HG02610 (cell line): ENCODE results near the gene TGFB1I1.
"Not testable (repeated sequence)": the region's sequence is repeated elsewhere in the genome, so short reads cannot be mapped to it uniquely, and the experiment has no call there.

Experiments used
- ATAC-seq: cut with Tn5 transposase; IDR thresholded peaks from one replicate; pipeline ENCODE4 v1.9.1; 2021; ENCODE audit warnings: mild to moderate bottlenecking, moderate library complexity; ENCODE audit not compliant: unreplicated experiment

The TGFB1I1 gene

DNA sequence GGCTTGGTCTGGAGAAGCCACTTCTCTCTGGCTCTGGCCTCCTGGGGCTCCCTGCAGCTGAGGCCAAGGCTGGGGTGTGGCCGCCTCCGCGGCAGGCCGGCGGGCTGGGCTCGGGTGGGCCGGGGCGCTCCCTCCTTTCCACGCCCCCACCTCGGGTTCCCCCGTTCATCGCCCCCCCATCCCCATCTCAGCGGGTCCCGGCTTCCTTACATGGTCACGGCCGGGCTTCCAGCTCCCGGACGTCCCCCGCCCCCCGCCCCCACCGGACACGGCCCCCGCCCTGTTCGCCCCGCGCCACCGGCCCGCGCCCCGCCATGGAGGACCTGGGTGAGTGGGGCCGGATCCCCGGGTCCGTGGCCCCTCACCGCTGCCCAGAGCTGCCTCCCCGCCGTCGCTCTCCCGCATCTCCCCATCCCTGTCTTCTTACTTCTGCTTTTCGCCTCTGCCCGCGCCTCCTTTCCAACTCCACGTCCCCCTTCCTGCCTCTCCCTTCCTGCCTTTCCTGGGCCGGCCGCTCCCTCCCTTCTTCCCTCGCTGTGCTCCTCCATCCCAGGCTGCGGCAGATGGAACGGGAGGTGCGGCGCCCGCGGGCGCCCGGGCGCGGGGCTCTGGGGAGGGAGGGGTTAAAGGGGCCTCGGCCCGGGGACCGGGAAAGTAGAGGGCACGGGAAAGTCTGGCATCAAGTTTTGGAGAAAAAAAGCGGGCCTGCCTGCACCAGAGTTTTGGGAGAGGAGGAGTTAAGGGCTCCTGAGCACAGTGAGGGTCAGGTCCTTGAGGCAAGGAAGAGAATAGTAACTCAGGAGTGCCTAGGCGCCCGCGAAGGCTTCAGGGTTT is at the start of gene TGFB1I1:
TGFB1I1 (plus strand) TSS at position 278 of the 834 bp plus-strand sequence; CDS start at position 315, 37 bp downstream.
- no peak for ATAC-seq

DNA sequence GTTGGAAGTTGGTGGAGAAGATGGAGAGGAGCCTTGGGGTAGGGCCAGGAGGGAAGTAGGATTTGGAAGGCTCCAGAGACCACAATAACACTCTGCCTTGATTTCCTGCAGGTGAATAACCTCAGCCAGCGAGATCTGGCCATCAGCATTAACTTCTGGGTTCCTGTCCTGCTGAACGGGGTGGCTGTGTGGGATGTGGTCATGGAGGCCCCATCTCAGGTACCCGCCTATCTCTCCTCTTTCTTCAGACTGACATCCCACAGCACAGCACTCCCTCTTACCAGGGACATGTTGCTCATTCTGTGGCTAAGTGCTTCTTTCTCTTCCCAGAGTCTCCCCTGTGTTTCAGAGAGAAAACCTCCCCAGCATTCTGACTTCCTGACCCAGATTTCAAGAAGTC is 48.7 kb upstream of the TGFB1I1 start:
- ATAC-seq: no peak

DNA sequence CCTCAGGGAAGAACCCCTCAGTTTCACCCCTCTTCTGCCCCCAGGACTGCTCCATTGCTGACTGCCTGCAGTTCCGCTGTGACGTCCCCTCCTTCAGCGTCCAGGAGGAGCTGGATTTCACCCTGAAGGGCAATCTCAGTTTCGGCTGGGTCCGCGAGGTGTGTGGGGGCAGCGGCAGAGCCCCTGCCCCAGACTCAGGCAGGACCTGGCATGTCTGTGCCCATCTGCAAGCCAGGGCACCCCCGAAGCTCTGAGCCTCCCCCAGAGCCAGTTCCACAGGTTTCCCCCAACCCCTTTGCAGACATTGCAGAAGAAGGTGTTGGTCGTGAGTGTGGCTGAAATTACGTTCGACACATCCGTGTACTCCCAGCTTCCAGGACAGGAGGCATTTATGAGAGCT is 48.2 kb upstream of the TGFB1I1 start:
- no peak for ATAC-seq

DNA sequence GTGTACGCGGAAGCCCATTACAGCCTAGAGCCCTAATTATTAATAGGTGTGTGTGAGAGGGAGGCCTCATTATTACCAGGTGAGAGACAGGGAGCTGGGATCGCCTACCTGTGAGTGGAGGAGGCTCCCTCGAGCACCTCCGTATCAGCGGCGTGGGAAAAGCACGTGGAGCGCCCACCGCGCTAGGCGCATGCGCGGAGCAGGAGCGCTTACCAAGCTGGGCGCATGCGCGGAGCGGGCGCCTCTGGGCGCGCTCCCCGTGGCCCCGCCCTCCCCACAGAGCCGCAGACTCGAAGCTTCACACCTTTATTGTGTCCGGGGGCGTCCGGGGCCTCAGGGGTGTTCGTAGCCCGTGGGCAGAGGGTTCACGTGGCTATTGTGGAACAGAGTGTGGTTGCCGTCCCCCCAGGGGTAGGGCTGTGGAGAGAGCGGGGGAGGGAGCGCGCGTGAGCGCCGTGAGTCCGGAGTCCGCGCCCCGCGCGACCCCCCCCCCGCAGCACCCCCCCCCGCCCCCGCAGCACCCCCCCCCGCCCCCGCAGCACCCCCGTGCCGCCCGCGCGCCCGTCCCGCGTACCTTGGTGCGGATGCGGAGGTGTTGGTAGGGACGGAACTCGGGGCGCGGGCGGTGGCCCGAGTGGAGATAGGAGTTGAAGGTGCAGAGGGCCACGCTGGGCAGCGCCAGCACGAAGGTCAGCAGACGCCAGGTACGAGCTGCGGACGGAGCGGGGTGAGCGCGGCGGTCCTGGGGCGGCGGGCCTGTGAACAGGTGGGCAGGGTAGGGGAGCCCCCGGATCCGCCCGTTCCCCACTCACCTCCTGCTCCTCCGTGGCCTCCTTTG is 44.3 kb upstream of the TGFB1I1 start:
- no peak for ATAC-seq

DNA sequence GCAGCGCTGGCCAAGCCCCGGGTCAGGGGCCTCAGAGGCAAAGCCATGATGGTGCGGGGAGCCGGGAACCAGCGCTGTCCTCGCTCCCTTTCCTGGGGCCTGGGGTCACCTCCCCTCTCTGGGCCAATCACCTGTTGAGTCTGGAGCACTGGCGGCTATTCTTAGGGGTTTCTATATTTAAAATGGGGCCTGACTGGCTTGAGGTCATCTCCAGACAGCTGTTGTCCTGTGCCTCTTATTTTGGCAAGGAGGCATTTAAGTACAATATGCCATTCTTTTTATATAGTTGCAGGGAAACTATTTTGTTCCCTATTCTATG is 43.7 kb upstream of the TGFB1I1 start, which contains the start of gene COX6A2:
COX6A2 (minus strand) TSS at position 82 of the 319 bp plus-strand sequence; CDS start at position 47, 35 bp downstream.
- no peak for ATAC-seq

DNA sequence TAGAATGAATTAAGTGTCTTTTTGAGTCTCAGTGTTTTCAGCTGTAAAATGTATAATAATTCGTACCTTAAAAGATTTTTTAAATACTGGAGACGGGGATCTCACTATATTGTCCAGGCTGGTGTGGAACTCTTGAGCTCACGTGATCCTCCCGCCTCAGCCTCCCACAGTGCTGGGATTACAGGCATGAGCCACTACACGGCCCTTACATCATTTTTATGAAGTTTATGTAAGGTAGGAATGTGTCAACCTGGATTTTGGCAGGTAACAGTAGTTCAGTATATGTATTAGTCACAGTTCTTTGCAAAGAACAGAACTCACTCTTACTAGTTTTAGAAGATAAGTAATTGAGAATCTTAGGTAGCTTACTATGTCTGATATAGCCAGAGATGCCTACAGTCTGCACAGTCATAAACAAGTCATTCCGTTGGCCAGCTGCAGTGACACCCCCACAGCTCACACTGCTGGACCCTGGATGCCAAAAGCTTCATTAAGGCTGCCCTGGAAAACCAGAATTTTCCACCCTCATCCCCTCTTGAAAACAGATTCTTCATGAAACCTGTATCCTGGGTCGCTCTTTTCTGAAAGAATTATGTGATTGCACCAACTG is 43.2 kb upstream of the TGFB1I1 start:
- no peak for ATAC-seq

DNA sequence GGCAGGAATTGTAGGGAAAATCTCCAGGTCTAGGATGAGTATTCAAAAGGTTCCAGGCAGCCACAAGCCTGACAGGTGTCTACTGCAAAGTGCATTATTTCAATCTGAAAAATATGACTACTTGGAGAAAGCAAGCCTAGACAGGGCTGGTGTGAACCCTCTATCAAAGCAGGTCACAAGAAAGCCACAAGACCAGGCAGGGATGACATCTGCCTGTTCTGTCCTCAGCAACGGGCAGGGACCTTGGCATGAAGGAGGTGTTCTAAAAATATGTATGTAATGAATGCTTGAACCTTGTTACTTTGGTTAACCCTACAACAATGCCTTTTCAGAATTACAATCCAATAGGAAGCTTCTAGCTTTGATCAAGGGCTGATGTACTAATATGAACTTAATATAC is 42.6 kb upstream of the TGFB1I1 start:
- ATAC-seq: no peak

DNA sequence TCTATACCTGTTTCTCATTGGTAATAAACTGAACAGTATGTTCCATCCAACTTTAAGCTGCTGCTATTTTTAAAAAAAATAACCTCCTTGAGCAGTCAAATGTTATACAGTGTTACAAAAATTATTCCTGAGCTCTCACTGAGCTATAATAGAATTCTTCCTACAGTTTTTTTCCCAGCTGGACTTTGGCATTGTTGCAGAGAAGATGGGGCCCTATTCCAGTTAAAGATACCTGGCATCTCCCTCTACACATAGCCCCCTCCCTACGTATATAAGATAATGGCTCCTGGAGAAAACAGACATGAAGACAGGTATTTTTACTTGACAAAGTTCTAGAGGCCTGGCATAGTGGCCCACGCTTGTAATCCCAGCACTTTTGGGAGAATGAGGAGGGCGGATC is 42.2 kb upstream of the TGFB1I1 start:
- ATAC-seq: no peak

DNA sequence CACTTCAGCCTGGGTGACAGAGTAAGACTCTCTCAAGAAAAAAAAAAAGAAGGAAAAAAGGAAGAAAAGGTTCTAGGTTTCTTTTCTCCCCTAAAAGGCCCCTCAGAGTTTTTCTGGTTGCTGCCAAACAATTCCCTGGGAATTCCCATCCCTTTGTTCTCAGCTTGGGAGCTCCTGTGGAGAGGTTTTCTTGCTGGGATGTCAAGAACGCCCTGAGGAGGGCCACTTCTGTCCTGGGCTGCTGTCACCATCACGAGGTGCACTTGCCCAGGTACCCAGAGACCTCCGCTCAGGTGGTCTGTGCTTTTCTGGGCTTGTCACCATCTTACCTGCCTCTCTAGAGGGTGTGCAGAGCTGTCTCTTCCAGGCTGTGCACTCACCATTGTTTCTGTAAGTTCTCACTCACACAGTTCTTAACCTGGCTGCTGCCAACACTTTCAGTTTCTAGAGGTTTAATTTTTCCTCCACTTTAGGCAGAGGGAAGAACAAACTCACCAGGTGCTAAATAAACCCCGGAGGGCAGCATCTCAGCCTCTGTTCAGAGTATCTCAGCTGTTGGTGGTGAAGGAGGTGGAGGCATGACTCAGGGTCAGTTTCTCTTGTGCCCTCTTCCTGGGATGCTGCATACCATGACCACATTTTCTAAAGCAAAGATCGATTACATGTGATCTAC is 41.4 kb upstream of the TGFB1I1 start:
- no peak for ATAC-seq

DNA sequence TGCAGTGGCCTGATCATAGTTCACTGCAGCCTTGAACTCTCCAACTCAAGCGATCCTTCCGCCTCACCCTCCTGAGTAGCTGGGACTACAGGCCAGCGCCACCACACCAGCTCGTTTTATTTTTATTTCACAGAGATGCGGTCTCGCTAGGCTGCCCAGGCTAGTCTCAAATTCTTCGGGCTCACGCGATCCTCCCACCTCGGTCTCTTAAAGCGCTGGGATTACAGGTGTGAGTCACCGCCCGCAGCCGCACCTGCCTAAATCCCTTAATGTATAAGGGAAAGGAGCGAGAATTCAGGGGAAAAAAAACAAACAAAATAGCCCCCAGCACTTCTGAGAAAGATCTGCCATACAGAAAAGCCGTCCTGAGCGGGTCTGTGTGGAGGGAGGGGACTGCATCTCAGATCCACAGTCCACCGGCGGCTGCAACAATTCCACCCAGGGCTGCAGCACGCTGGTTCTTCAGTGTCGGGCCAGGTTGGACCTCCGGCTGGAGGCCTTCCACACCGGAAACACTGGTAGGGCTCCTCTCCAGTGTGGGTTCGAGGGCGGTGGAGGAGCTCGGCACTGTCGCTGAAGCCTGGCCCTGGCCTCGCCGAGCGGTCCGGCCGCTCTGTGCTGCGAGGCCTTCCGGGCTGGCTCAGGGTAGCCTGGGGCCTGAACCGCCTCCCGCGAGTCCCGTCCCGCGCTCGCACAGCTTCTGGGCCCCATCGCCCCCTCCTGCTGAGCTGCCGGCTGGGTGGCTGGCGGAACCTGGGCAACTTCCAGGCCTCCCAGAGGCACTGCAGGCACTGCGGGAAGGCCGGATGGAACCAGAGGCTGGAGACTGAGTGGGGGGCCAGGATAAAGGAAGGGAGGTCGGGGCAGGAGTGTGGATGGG is 36.4 kb upstream of the TGFB1I1 start:
- ATAC-seq: no peak

DNA sequence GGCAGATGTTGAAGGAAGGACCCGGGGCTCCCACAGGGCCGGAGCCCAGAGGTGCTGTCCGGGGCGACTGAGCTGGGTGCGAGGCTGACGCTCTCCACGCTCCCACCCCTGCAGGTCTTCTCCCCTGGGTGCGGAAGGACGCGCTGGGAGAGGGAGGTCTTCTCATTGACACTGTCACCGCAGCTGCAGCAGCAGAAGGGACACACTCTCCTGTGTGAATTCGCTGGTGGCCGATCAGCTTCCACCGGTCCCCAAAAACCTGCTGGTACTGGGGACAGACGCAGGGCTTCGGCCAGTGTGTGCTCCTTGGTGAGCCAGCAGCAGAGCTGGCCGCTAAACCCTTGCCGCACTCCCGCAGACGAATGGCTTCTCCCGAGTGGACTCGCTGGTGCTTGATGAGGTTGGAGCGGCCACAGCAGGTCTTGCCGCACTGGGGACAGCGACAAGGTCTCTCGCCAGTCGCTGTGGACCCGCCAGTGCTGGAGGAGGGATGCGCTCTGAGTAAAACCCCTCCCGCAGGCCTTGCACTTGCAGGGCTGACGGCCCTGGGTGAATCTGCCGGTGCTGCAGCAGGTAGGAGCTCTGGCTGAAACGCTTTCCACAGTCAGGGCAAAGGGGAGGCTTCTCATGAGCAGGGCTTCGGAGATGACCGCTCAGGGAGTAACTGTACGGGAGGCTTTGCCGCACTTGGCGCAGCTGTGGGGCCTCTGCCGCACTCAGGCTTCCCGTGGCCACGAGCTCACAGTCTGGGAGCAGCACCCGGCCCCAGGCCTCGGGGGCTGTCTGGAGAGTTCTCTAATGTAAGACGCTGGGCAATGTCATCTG is 35.5 kb upstream of the TGFB1I1 start:
- ATAC-seq: no peak

DNA sequence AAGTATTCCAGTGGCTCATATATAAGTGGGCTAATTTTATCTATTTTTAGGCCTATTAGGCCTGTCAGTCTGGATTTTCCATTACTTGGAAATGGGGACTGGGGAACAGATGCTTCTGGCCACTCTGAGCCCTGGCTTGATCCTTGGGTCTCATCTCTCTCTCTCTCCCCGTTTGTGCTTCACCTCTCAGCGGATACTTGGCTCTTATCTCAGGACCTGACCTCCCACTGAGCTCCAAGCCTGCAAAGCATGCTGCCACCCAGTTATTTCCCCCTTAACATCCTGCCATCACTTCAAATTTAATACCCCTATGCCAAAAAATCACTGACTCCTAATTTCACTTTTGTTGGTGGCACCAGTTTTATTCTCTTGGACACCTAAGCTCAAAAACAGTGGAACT is 33.5 kb upstream of the TGFB1I1 start:
- no peak for ATAC-seq

DNA sequence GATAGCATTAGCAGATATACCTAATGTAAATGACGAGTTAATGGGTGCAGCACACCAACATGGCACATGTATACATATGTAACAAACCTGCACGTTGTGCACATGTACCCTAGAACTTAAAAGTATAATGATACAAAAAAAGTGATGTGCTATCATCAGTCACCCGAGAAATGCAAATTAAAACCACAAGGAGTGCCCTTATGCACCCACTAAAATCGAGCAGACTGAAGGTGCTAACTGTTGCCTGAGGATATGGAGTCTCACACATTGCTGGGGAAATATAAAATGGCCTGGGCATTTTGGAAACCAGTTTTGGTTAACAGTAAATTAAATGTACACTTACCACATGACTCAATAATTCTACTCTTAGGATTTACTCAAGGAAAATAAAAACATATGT is 32.9 kb upstream of the TGFB1I1 start:
- ATAC-seq: not testable (repeated sequence)

DNA sequence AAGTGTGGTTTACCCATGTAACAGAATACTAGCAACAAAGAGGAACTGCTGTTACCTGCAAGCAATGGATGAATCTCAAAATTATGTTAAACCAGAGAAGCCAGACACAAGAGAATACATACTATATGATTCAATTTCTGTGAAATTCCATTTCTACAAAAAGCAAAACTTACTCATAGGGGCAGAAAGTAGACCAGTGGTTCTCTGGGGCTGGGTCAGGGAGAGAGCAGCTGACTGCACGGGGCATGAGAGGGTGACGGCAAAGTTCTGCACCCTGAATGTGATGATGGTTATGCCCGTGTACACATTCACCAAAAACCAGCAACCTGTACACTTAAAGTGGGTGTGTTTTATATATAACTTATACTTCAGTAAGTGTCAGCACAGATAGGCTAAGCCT is 32.4 kb upstream of the TGFB1I1 start:
- no peak for ATAC-seq

DNA sequence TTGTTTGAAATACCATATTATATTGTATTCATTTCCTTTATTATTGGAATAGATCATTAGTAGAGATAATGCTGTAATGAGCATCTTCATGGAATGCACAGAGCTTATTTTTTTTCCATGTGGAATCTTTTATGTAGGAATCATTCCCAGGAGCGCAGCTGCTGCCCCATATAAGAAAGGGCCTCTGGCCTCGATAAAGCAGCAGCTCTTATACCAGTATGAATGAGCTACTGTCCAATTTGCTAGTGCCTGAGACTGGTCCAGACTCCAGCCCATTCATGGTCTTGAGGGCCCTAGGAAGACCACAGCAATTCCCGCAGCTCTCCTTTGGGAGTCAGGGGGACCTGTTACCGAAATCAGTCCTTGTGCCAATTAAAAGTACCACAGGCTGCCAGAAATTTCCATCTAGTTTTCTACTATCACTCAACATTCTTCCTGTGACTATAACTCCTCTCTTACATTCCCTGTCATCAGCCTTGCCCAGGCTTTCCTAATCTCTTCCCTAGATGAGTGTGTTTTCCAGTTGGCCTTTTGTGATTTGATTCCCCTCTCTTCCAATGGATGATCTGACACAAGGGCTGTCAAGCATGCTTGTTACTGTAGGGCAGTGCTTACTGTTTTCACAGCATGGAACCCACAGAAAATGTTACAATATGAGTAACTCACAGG is 31.3 kb upstream of the TGFB1I1 start:
- no peak for ATAC-seq

DNA sequence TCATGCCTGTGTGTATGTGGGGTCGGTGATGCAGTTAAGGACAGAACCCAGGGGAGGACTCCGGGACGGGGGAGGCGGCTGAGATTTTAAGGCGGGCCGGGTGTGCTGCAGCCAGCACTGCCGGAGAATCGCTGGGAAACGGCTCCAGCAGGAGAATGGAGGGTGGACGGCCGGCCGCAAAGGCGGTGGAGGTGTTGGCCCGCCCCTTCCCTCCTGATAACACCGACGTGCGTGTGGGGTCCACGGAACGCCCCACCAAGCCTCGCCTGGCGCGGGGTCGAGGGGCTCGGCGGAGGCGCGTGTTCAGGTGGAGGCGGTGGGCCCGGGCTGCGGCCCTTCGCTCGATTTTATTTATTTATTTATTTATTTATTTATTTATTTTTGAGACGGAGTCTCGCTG is 30.0 kb upstream of the TGFB1I1 start:
- no peak for ATAC-seq

DNA sequence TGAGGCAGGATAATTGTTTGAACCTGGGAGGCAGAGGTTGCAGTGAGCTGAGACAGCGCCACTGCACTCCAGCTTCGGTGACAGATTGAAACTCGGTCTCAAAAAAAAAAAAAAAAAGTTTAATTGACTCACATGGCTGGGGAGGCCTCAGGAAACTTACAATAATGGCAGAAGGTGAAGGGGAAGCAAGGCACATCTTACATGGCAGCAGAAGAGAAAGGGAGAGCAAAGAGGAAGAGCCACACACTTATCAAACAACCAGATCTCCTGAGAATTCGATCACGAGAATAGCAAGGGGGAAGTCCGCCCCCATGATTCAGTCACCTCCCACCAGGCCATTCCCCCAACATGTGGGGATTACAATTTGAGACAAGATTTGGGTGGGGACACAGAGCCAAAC is 26.0 kb upstream of the TGFB1I1 start:
- not testable (repeated sequence) for ATAC-seq

DNA sequence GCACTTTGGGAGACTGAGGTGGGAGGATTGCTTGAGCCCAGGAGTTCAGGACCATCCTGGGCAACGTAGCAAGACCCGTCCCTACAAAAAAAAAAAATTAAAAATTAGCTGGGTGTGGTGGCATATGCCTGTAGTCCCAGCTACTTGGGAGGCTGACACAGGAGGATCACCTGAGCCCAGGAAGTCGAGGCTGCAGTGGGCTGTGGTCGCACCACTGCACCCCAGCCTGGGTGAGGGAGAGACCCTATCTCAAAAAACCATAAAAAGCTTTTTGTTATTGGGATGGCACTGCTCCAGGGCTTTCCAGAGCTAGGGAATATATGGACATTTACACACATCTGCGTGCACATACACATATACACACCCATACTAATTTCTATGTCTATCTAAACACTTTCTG is 20.8 kb upstream of the TGFB1I1 start:
- no peak for ATAC-seq
